NCI-H1048 (cell line): ENCODE measurements around the gene ASTN2.

Experiments used
- DNase-seq: peaks from one replicate; lab custom pipeline; 2025; lab: John Stamatoyannopoulos, UW

The ASTN2 gene

GRCh38 chr9:117415358-117415914 is 579 bp upstream of the ASTN2 start:
- DNase-seq: no peak

- no peak for DNase-seq
Observed at GRCh38 chr9:117414220-117414905, 494 bp downstream of the ASTN2 start.

GRCh38 chr9:117413346-117414219 is 1.3 kb downstream of the ASTN2 start:
- no peak for DNase-seq

- DNase-seq: no peak
Observed at GRCh38 chr9:117412841-117413240, 2.0 kb downstream of the ASTN2 start.

- no peak for DNase-seq
Observed at GRCh38 chr9:117412006-117412715, 2.7 kb downstream of the ASTN2 start.

- DNase-seq: no peak
Observed at GRCh38 chr9:117411547-117411946, 3.3 kb downstream of the ASTN2 start.

- no peak for DNase-seq
Observed at GRCh38 chr9:117409321-117409720, 5.5 kb downstream of the ASTN2 start.

- no peak for DNase-seq
Observed at GRCh38 chr9:117407436-117408022, 7.3 kb downstream of the ASTN2 start.

GRCh38 chr9:117405950-117406705 is 8.7 kb downstream of the ASTN2 start:
- no peak for DNase-seq

GRCh38 chr9:117403848-117404247 is 11.0 kb downstream of the ASTN2 start:
- DNase-seq: no peak

GRCh38 chr9:117403403-117403811 is 11.4 kb downstream of the ASTN2 start:
- DNase-seq: no peak

GRCh38 chr9:117400171-117400570 is 14.7 kb downstream of the ASTN2 start:
- no peak for DNase-seq

GRCh38 chr9:117395151-117395650 is 19.7 kb downstream of the ASTN2 start:
- no peak for DNase-seq

- no peak for DNase-seq
Observed at GRCh38 chr9:117394655-117395054, 20.2 kb downstream of the ASTN2 start.

GRCh38 chr9:117392992-117393391 is 21.9 kb downstream of the ASTN2 start:
- no peak for DNase-seq

- no peak for DNase-seq
Observed at GRCh38 chr9:117387422-117387821, 27.4 kb downstream of the ASTN2 start.

- DNase-seq: no peak
Observed at GRCh38 chr9:117379341-117379740, 35.5 kb downstream of the ASTN2 start.

GRCh38 chr9:117377046-117377445 is 37.8 kb downstream of the ASTN2 start:
- DNase-seq: no peak

GRCh38 chr9:117375956-117376355 is 38.9 kb downstream of the ASTN2 start:
- no peak for DNase-seq

GRCh38 chr9:117374076-117374725 is 40.7 kb downstream of the ASTN2 start:
- DNase-seq: no peak
